IMR-90 (cell line): ENCODE results near the gene BCAS3. TPM values are rescaled to one million over a fixed set of nuclear protein-coding genes. Genes with fewer than 3 reads are reported as not detected.

ENCODE experiments used
- ATAC-seq: fragments of 200-7000 bp; cut with Tn5 transposase; 2 replicates; pipeline ENCODE4 v1.9.1; 2020; ENCODE audit warnings: low read depth, mild to moderate bottlenecking, moderate library complexity
- BruUV-seq: library from RNA; stranded (reverse); fragments of 400-500 nt; replicated peaks from 2 replicates; lab custom pipeline; 2021; lab: Mats Ljungman, UMichigan
- CTCF ChIA-PET: fragments of 300-600 bp; formaldehyde crosslinking; extraction: SDS; loops from one replicate; lab custom pipeline; 2021; ENCODE audit warnings: antibody characterized with exemption; lab: Yijun Ruan, JAX
- POLR2A ChIA-PET: fragments of 300-600 bp; sonication (Branson Sonifier 250); formaldehyde crosslinking; loops from one replicate; lab custom pipeline; 2022; ENCODE audit warnings: antibody characterized with exemption; ENCODE audit not compliant: unreplicated experiment; lab: Charles Lee
- DNase-seq: peaks from one replicate; pipeline ENCODE4 v3.0.0; 2013
- H2AFZ ChIP-seq: replicated peaks from 2 replicates; pipeline ENCODE3; 2013; ENCODE audit warnings: low read length, mild to moderate bottlenecking; ENCODE audit not compliant: poor library complexity
- H2AK5ac ChIP-seq: 2 replicates; pipeline ENCODE4 v1.6.1; 2013; ENCODE audit warnings: low read depth, low read length, inconsistent platforms
- H2AK9ac ChIP-seq: replicated peaks from 2 replicates; pipeline ENCODE3; 2013; ENCODE audit warnings: mild to moderate bottlenecking, low read depth, low read length, moderate library complexity; ENCODE audit not compliant: poor library complexity
- H2BK120ac ChIP-seq: 2 replicates; pipeline ENCODE4 v1.6.1; 2013; ENCODE audit warnings: low read depth, low read length, inconsistent platforms
- H2BK15ac ChIP-seq: 3 replicates; pipeline ENCODE4 v1.6.1; 2013; ENCODE audit warnings: low read depth, low read length, inconsistent platforms
- H2BK20ac ChIP-seq: 2 replicates; pipeline ENCODE4 v1.6.1; 2013; ENCODE audit warnings: low read depth, mild to moderate bottlenecking, inconsistent platforms, low read length, moderate library complexity
- H2BK5ac ChIP-seq: 2 replicates; pipeline ENCODE4 v1.6.1; 2013; ENCODE audit warnings: mild to moderate bottlenecking, low read depth, low read length, inconsistent platforms; ENCODE audit not compliant: poor library complexity, severe bottlenecking
- H3K14ac ChIP-seq: replicated peaks from 2 replicates; pipeline ENCODE4 v1.6.1; 2013; ENCODE audit warnings: low read depth, low read length, inconsistent platforms
- H3K18ac ChIP-seq: 2 replicates; pipeline ENCODE4 v1.6.1; 2013; ENCODE audit warnings: low read depth, low read length, control low read depth
- H3K23ac ChIP-seq: 2 replicates; pipeline ENCODE4 v1.6.1; 2013; ENCODE audit warnings: low read depth, low read length, inconsistent platforms
- H3K27ac ChIP-seq: 2 replicates; pipeline ENCODE4 v1.5.1; 2013; ENCODE audit warnings: mild to moderate bottlenecking, control low read depth, low read length; ENCODE audit not compliant: insufficient read depth
- H3K27me3 ChIP-seq: 2 replicates; pipeline ENCODE4 v1.6.1; 2013; ENCODE audit warnings: low read length; ENCODE audit not compliant: control insufficient read depth, insufficient read depth
- H3K36me3 ChIP-seq: 2 replicates; pipeline ENCODE4 v1.6.1; 2013; ENCODE audit warnings: low read length, mixed read lengths; ENCODE audit not compliant: control insufficient read depth, insufficient read depth
- H3K4ac ChIP-seq: 2 replicates; pipeline ENCODE4 v1.6.1; 2013; ENCODE audit warnings: low read depth, low read length, inconsistent platforms
- H3K4me1 ChIP-seq: 2 replicates; pipeline ENCODE4 v1.6.1; 2013; ENCODE audit warnings: low read length, mixed read lengths; ENCODE audit not compliant: control insufficient read depth, insufficient read depth
- H3K4me2 ChIP-seq: 2 replicates; pipeline ENCODE4 v1.6.1; 2013; ENCODE audit warnings: low read depth, mild to moderate bottlenecking, control low read depth, low read length, moderate library complexity
- H3K4me3 ChIP-seq: 2 replicates; pipeline ENCODE4 v1.5.1; 2013; ENCODE audit warnings: low read depth, mild to moderate bottlenecking, control low read depth, low read length, moderate library complexity; ENCODE audit not compliant: insufficient read depth
- H3K56ac ChIP-seq: 2 replicates; pipeline ENCODE4 v1.6.1; 2013; ENCODE audit warnings: low read length, inconsistent platforms; ENCODE audit not compliant: insufficient read depth; ENCODE audit errors: extremely low read depth
- H3K79me1 ChIP-seq, 2 experiments: 2 replicates each; pipeline ENCODE4 v1.6.1; 2013; ENCODE audit warnings: low read length in 2 of 2, inconsistent platforms in 1 of 2, low read depth in 1 of 2
- H3K9ac ChIP-seq: 2 replicates; pipeline ENCODE4 v1.6.1; 2013; ENCODE audit warnings: low read depth, low read length, control low read depth
- H3K9me1 ChIP-seq: 2 replicates; pipeline ENCODE4 v1.6.1; 2013; ENCODE audit warnings: low read length, inconsistent platforms; ENCODE audit not compliant: insufficient read depth
- H3K9me3 ChIP-seq: 2 replicates; pipeline ENCODE4 v1.6.1; 2013; ENCODE audit warnings: low read length; ENCODE audit not compliant: control insufficient read depth, insufficient read depth
- H4K20me1 ChIP-seq: 2 replicates; pipeline ENCODE4 v1.6.1; 2013; ENCODE audit warnings: low read length, inconsistent platforms; ENCODE audit not compliant: insufficient read depth
- H4K5ac ChIP-seq: 2 replicates; pipeline ENCODE4 v1.6.1; 2013; ENCODE audit warnings: mild to moderate bottlenecking, low read depth, low read length, control low read depth
- H4K8ac ChIP-seq, 2 experiments: 2 replicates each; pipeline ENCODE4 v1.6.1; 2013; ENCODE audit warnings: low read depth in 2 of 2, low read length in 2 of 2, control low read depth in 1 of 2, inconsistent platforms in 1 of 2
- H4K91ac ChIP-seq: 2 replicates; pipeline ENCODE4 v1.6.1; 2013; ENCODE audit warnings: low read depth, low read length, inconsistent platforms; ENCODE audit not compliant: insufficient read depth
- CHD1 ChIP-seq: IDR thresholded peaks from 2 replicates; pipeline ENCODE4 v1.6.1; 2012; ENCODE audit warnings: low read depth, low read length, improper control_type of control experiment
- MAFK ChIP-seq: IDR thresholded peaks from 2 replicates; pipeline ENCODE4 v1.6.1; 2012; ENCODE audit warnings: low read depth, low read length, improper control_type of control experiment
- MXI1 ChIP-seq: IDR thresholded peaks from 2 replicates; pipeline ENCODE4 v1.6.1; 2012; ENCODE audit warnings: low read depth, mild to moderate bottlenecking, low read length, moderate library complexity, borderline replicate concordance
- RCOR1 ChIP-seq: IDR thresholded peaks from 2 replicates; pipeline ENCODE4 v1.6.1; 2012; ENCODE audit warnings: mild to moderate bottlenecking, low read length, improper control_type of control experiment; ENCODE audit not compliant: insufficient replicate concordance
- USF2 ChIP-seq: fragments of 150-350 bp; IDR thresholded peaks from 2 replicates; pipeline ENCODE4 v1.6.1; 2017; ENCODE audit warnings: mild to moderate bottlenecking, antibody characterized with exemption, low read length, low read depth
- WGBS, 2 experiments: methylation state at CpG; one replicate each; pipeline versions ENCODE4 v1.1.5 to v1.1.7; 2013; ENCODE audit warnings: missing lambda C conversion rate in 2 of 2; ENCODE audit not compliant: insufficient read length in 1 of 2; ENCODE audit errors: extremely low coverage in 2 of 2; 5-methylcytosine and 5-hydroxymethylcytosine counted together
- dilution Hi-C: fragments of 300-500 bp; cut with HindIII; formaldehyde crosslinking; loops from one replicate; pipeline ENCODE4 v1.14.3; 2018; ENCODE audit warnings: low sequenced_read_pairs; ENCODE audit not compliant: unreplicated experiment
- in situ Hi-C: fragments of 300-500 bp; cut with MboI; formaldehyde crosslinking; loops from 3 replicates; pipeline ENCODE4 v1.14.3; 2019; ENCODE audit warnings: low sequenced_read_pairs, inconsistent platforms, mixed read lengths
- intact Hi-C: fragments of 100-400 bp; cut with micrococcal nuclease; formaldehyde crosslinking; loops from 2 replicates; pipeline ENCODE4 v1.10.0; 2022
- polyA plus RNA-seq, 3 experiments: library from polyadenylated mRNA; depleted of rRNA; stranded (reverse); fragments of >200 nt; gene quantifications; 2 replicates each; pipeline ENCODE4 v1.2.3, GENCODE V29; 2012; ENCODE audit warnings: low replicate concordance in 1 of 3
- total RNA-seq: library from RNA; depleted of rRNA; stranded (reverse); fragments of >200 nt; gene quantifications from 2 replicates; pipeline ENCODE4 v1.2.3, GENCODE V29; 2012

The BCAS3 gene
- total and polyA plus RNA-seq, 2 of the 4 experiments (the other 2 are of a cell fraction), result 6.3 to 27.1 TPM

- no peak overlapping the region for H2AFZ ChIP-seq
- no peak overlapping the region for H3K9ac ChIP-seq
- no peak overlapping the region for H4K8ac ChIP-seq
- TF ChIP-seq CHD1, result no peak
- no peak for TF ChIP-seq RCOR1
- no peak for TF ChIP-seq USF2
- no peak for TF ChIP-seq MAFK
- no peak for TF ChIP-seq MXI1
- no peak overlapping the region for H3K27ac ChIP-seq
- H3K14ac ChIP-seq, result no peak overlapping the region
- H3K4ac ChIP-seq, result 0 out of 2 replicates have a peak overlapping the region, but pooled peaks have one; percentile 35
- H4K5ac ChIP-seq, result no peak overlapping the region
- no peak overlapping the region for H2BK5ac ChIP-seq
- no peak overlapping the region for H2AK9ac ChIP-seq
- no peaks in the 10 kb centered on the region for H3K79me1 ChIP-seq
- H3K4me3 ChIP-seq, result no peak overlapping the region
- in situ Hi-C loops (no loop called here), intact Hi-C loops (no loop called here), dilution Hi-C loops (no loop called here)
- no peak overlapping the region for H3K4me2 ChIP-seq
- no peaks in the 10 kb centered on the region for H3K27me3 ChIP-seq
- no peak overlapping the region for H4K91ac ChIP-seq
- BruUV-seq, result no TSS peak
- 0 out of 2 replicates have a peak overlapping the region, but pooled peaks have one; percentile 13 for H2AK5ac ChIP-seq
- WGBS, 2 experiments, result no CpG with 5 or more reads among the region's 5 CpGs
- POLR2A ChIA-PET, result no interaction called here
- no peaks in the 10 kb centered on the region for H3K9me3 ChIP-seq
- no peak overlapping the region for H2BK20ac ChIP-seq
- no peak overlapping the region for H2BK15ac ChIP-seq
- CTCF ChIA-PET, result no interaction called here
- no peak for ATAC-seq
- H4K20me1 ChIP-seq, result no peaks in the 10 kb centered on the region
- H3K56ac ChIP-seq, result no peak overlapping the region
- no peak for DNase-seq
- H3K9me1 ChIP-seq, result no peaks in the 10 kb centered on the region
- no peaks in the 10 kb centered on the region; the same call in 1 of the 2 replicates for H3K4me1 ChIP-seq
- no peak overlapping the region for H3K23ac ChIP-seq
- H3K36me3 ChIP-seq, result no peaks in the 10 kb centered on the region
- H3K18ac ChIP-seq, result no peak overlapping the region
- peak overlapping the region; percentile 26; the same call in 1 of the 2 replicates for H2BK120ac ChIP-seq
Measured at GRCh38 chr17:61267847-61268246, 590.2 kb downstream of the BCAS3 start.
